Subcutaneous preadipocyte (primary cell): Measurements from ENCODE around the gene SUOX. TPM values are rescaled to one million over a fixed set of nuclear protein-coding genes. Genes with fewer than 3 reads are reported as not detected.

Experiments used
- total RNA-seq: library from RNA; depleted of rRNA; stranded (reverse); fragments of >200 nt; gene quantifications from 2 replicates; pipeline ENCODE4 v1.2.3, GENCODE V29; 2012

The SUOX gene
- total RNA-seq = 8.5 and 13.3 TPM in 2 replicates

DNA sequence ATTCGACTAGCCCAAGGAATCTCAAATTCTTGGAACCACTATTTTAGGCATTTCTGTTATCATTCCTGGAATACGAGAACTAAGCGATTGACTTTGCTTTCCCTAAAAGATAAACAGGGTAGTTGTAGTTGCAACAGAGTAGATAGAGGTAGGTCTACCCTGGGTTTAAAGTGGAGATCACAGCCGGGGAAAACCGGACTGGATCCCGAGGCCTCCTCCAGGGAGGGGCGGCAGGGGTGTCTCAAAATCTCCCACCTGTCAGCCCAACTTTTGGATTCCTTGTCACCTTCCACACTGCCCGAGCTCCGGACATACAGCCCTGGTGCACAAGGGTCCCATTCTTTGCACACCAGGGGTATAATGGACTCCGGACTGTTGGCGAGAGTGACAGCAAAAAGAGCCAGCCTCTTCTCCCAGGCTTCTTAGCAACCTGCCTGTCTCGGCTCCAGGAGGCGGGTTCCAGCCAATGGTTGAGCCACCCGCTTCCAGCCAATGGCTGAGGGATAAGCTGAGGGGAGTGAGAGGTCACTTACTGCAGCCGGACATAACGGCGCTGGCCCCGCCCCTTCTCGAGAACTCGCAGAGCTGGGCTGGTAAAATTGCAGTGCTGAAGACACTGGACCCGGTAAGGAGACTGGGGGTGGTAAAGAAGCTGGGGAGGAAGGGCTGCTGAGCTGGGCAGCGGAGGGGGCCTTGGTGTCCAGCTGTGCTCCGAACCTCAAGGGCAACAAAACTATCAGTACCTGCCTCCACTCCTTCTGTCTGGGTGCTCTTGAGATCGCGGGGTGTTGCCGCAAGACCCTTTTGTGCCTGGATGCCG lies at the start of gene SUOX:
Gene SUOX, plus strand, starts transcription at position 562 of the 820 bp plus-strand sequence. CDS start 4,946 bp downstream, outside the sequence.

DNA sequence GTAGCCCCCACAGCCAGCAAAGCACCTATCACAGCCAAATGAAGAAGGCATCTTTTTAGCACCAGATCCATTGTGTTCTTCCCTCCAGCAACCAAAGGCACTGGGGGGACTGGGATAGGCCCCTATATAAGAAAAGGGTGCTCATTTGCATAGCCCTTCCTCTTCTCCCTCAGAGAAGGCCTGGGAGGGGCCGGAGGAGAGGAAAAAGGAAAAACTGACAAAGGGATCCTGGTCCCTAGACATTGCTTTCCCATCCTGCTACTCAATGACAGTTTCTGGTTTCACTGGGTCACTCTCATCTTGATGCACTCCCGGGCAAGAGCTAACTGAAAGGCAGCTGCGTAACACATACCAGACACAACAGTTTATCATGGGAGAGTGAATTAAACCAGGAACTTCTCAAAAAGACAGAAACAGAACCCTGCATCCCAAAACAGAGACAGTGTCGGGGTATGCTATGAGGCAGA lies 31.1 kb upstream of the SUOX start, which contains the start of gene PMEL:
Gene PMEL, minus strand, starts transcription at position 102 of the 467 bp plus-strand sequence. Its CDS starts 31 bp downstream, at position 71.

DNA sequence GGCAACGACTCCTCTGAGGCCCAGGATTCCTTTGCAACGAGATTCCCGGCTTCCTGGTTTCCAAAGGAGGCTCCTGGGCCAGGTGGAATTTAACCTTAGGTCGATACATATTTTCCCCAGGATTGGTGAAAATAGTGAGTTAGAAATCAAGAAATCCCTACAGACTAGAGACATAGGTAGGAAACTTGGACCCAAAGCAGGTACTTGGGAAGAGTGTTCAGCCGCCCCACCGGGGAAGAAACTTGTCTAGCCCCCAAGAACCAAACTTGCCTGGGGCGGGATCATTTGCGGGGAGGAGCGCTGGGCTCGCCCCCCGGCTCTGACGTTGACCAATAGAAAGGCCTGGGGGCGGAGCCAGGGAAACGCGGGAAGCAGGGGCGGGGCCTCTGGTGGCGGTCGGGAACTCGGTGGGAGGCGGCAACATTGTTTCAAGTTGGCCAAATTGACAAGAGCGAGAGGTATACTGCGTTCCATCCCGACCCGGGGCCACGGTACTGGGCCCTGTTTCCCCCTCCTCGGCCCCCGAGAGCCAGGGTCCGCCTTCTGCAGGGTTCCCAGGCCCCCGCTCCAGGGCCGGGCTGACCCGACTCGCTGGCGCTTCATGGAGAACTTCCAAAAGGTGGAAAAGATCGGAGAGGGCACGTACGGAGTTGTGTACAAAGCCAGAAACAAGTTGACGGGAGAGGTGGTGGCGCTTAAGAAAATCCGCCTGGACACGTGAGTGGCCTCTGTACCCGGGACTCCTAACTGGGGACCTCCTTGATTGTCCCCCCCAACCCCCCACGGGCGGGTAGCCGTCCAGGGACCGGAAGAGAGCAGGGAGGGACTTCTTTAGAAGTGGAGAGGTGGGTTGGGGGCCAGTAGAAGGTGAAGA lies 30.4 kb upstream of the SUOX start, which contains the start of gene CDK2:
Gene CDK2, plus strand, starts transcription at position 423 of the 874 bp plus-strand sequence. Its CDS starts 179 bp downstream, at position 602.

DNA sequence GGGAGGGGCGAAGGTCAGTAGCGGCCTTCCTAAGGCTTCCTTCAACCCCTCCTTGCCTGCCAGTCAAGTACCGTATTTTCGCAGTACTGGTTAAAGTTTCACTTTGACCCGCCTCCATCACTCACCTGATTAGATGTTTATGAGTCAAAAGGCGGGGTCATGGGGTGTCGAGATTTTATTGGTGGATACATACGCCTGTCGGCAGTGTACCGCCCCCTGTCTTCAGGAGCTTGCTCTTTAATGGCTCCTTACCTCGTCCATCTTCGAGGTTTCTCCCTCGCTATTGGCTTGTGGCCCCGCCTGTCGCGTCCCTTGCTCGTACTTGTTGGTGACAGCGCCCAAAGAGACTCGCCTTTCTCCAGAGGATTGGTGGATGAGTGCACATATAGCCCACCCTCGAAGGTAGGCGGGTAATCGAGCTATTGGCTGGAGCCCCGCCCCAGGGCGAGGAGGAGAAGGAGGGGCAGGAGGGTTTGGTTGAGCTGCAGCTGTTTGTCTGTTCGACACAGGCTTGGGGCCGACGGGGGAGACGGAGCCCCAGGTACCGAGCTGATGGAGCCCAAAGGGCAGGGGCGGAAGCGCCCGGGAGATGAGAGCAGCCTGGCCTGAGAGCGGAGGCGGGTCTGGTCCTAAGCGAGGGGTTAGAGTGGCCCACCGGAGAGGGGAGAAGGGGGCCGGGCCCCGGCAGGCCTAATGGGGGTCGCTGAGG lies 23.3 kb upstream of the SUOX start, which contains the start of gene RAB5B:
Gene RAB5B, plus strand, starts transcription at position 480 of the 709 bp plus-strand sequence. CDS start 12,883 bp downstream, outside the sequence.

DNA sequence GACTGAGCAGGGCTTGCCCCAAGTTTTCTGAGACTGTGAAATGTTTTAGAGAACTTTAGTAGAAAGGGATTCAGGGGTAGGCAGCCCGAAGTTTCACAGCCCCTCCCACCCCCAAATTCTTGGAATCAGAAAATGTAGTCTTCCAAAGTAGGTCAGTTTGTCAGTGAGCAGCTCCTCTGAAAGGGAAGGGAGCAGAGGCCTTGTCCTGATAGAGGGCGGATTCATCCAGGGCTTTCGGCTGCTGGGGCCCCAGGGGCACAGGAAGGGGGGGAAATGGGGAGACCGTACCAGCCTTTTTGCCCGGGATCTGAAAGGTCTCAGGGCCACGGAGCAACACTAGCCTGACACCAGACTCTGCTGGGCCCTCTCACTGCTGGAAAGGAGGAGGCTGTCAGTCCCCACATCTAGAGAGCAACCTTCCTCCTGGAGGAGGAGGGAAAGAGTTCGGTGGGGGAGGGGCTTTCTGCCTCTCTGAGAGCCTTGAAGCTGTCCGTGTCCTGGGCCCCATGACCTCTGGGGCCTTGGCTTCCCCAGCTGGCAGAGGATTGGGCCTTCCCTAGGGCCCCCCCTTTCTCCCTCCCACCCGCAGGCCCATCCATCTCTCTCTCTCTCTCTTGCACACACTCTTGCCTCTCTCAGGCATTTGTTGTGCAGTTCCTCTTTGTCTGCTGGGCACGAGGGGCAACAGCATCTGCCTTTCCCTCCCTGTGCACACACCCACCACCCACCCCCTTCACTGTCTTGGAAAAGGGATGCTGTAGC lies 23.5 kb downstream of the SUOX start, which contains the start of gene IKZF4:
Gene IKZF4, plus strand, starts transcription at position 621 of the 762 bp plus-strand sequence. CDS start 451 bp downstream, outside the sequence.

DNA sequence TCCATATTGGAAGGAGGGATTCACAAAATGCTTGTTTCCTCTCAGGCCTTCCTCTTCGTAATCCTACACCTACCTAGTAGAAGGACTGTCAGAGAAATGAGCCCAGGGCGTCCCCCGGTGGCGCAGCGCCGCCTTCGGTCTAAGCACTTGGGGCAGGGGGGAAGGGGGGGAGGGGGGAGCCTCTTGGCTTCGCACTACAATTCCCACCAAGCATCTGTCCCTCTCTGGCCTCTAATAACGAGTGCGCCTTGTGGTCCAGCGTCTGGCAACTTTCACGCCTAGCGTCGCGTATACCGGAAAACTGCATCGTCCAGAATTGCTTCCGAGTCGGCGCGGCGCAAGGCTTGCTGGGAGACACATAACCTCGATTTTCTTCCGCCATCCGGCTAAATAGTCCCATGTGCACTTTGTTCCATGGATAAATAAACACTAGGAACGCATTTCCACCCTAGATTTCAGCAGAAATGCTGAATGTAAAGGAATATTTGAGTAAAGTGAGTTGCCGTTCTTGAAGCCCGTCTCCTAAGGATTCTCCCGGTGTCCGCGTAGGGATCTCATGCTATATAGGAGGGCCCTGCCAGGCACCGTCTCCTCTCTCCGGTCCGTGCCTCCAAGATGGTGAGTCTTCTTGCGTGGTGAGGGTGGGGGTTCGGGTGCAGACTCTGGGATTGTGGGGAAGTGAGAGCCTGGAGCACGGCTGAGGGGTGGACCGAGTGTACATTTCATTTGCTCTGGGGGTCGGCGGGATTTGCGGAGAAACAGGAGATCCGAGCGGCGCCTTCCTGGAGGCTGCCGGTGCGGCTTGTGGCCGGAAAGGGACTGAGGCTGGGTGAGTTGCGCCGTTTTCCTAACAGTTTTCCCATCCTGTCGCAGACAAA lies 44.7 kb downstream of the SUOX start, which contains the start of gene RPS26:
Gene RPS26, plus strand, starts transcription at position 367 of the 878 bp plus-strand sequence. Its CDS starts 249 bp downstream, at position 616.

Other genes starting within 250 kb of the SUOX start
- 65.5 and 79.0 TPM in 2 replicates for gene SARNP, start 179.6 kb upstream of the SUOX start, total RNA-seq
- gene ORMDL2, start 179.2 kb upstream of the SUOX start, total RNA-seq = 14.3 and 15.6 TPM in 2 replicates
- gene DNAJC14, start 167.7 kb upstream of the SUOX start, total RNA-seq = 32.3 and 42.4 TPM in 2 replicates
- gene MMP19, start 154.3 kb upstream of the SUOX start, total RNA-seq = 9.2 and 9.9 TPM in 2 replicates
- gene PYM1, start 69.4 kb upstream of the SUOX start, total RNA-seq = 36.4 TPM in 2 replicates
- gene DGKA, start 66.1 kb upstream of the SUOX start, total RNA-seq = 39.3 and 42.8 TPM in 2 replicates
- gene PMEL, start 31.2 kb upstream of the SUOX start, total RNA-seq = 0.78 and 1.5 TPM in 2 replicates
- 19.1 and 45.5 TPM in 2 replicates for gene CDK2, start 30.4 kb upstream of the SUOX start, total RNA-seq
- 51.1 and 62.6 TPM in 2 replicates for gene RAB5B, start 23.2 kb upstream of the SUOX start, total RNA-seq
- gene IKZF4, start 23.8 kb downstream of the SUOX start, total RNA-seq = 0.37 and 1.2 TPM in 2 replicates
- 188 and 387 TPM in 2 replicates for gene RPS26, start 44.6 kb downstream of the SUOX start, total RNA-seq
- gene ERBB3, start 82.9 kb downstream of the SUOX start, total RNA-seq = under 0.01 TPM in 2 replicates
- 213 and 255 TPM in 2 replicates for gene PA2G4, start 107.3 kb downstream of the SUOX start, total RNA-seq
- 1,499 and 3,572 TPM in 2 replicates for gene RPL41, start 119.4 kb downstream of the SUOX start, total RNA-seq
- gene ZC3H10, start 121.0 kb downstream of the SUOX start, total RNA-seq = 6.6 and 8.2 TPM in 2 replicates
- gene ESYT1, start 131.0 kb downstream of the SUOX start, total RNA-seq = 159 and 170 TPM in 2 replicates
- 38.5 and 41.5 TPM in 2 replicates for gene MYL6B, start 155.3 kb downstream of the SUOX start, total RNA-seq
- gene MYL6, start 161.1 kb downstream of the SUOX start, total RNA-seq = 682 and 1,116 TPM in 2 replicates
- gene SMARCC2, start 192.2 kb downstream of the SUOX start, total RNA-seq = 44.1 and 53.2 TPM in 2 replicates
- 66.3 and 93.3 TPM in 2 replicates for gene RNF41, start 224.6 kb downstream of the SUOX start, total RNA-seq
- 25.0 and 31.3 TPM in 2 replicates for gene NABP2, start 227.1 kb downstream of the SUOX start, total RNA-seq
- gene SLC39A5, start 232.8 kb downstream of the SUOX start, total RNA-seq = 0.20 TPM in 1 of 2 replicates, not detected in the other